CD4-positive, alpha-beta T cell treated with Interleukin-17A for 4 hours (primary cell): Measurements from ENCODE around the gene SRBD1.

Experiments
- DNase-seq: peaks from one replicate; pipeline ENCODE4 v3.0.0-alpha.2; 2020; ENCODE audit warnings: mixed read lengths

SRBD1 gene

DNA sequence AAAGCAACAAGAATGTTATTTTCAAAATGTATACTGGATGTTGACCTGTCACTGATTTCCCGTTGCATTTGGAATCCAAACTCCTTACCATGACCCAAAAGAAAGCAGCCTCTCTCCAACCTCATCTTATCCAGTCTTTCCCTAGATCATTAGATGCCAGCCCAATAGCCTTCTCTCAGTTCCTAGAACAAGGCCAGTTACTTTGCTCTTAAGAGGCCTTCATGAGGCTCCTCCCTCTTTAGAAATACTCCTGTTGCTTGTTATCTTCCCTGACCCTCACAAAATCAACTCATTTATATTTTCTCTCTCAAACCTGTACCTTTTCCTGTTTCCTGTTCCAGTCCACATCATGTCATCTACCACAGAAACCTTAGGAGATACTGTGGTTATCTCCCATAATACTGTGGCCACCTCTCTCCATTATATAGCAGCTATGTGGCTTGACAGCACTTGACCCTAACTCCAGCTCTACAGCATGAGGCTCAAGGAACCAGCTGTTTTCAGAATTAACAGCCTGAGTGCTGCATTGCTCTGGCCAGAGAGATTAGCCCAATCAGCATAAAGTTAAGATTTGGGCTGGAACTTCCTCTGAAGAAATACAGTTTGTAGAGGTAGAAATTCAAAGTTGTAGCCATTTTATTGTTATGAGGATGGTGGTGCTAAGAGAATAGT lies 22.8 kb downstream of the SRBD1 start:
- DNase-seq, result no peak

DNA sequence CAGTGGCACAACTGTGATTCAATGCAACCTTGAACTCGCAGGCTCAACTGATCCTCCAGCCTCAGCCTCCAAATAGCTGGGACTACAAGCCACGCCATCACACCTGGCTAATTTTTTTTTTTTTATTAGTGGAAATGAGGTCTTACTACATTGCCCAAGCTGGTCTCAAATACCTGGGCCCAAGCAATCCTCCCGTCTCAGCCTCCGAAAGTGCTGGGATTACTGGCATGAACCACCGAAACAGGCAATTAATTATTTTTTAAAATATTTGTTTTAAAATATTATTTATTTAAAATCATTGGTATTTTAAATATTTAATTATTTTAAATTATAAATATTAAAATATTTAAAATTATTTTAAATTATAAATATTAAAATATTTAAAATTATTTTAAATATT lies 24.5 kb downstream of the SRBD1 start:
- no peak for DNase-seq

DNA sequence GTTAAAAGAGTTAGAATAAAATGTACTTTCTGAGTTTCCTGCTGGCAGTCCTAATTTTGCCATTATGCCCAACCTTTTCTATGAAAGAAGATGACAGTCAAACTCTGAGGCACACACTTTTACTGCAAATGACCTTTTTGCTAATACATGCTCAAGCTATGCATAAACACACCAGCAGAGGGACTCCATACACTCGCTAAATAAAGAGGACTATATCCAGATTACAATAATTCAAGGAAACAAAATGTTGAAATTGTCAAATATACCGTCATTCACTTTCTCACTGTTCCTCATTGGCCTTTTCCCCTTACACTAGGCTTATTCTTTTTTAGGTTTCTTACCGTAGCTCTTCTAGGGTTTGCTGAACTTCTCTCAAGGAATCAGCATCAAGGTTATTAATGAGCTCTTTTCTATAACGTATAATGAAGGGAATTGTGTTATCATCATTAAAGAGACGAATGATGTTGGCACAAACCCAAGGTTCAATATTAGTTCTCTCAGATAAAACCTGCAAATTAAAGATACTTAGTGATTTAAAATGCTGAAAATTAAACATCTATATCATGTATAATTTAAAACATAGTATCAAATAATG lies 25.7 kb downstream of the SRBD1 start:
- no peak for DNase-seq

DNA sequence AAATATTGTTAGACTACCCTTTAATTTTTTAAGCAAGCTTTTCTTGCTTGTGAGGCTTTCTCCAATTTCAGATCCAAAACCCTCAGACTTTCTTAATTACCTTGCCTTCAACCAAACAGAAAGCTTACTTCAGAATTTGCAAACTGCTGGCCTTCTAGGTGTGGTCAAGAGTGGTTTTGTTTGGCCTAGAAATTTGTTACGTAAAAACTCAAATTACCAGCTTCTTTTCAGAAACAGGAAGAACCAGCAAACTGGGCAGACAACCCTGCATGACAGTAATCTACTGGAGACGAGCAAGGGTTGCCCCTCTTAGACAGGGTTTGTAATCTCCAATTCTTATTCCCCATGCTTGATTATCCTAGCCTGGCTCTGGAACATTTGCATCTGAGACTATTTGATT lies 27.1 kb downstream of the SRBD1 start:
- no peak for DNase-seq

DNA sequence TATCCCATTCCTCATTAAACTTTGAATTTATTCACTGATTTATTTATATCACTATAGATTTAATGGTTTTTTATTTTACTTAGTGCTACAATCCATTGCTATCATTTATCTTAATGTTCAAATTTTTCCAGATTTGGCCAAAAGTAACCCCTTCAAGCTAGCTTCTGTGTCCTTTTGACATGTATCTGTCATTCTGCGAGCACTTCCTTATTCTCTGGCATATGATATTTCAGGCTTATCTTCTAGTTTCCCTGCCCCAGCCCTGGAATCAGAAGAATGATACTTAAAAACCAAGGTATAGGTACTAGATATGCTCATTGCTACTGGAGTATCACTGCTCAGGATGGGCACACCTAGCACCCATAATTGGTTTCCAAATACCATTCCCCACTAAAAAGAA lies 28.5 kb downstream of the SRBD1 start:
- DNase-seq, result no peak

DNA sequence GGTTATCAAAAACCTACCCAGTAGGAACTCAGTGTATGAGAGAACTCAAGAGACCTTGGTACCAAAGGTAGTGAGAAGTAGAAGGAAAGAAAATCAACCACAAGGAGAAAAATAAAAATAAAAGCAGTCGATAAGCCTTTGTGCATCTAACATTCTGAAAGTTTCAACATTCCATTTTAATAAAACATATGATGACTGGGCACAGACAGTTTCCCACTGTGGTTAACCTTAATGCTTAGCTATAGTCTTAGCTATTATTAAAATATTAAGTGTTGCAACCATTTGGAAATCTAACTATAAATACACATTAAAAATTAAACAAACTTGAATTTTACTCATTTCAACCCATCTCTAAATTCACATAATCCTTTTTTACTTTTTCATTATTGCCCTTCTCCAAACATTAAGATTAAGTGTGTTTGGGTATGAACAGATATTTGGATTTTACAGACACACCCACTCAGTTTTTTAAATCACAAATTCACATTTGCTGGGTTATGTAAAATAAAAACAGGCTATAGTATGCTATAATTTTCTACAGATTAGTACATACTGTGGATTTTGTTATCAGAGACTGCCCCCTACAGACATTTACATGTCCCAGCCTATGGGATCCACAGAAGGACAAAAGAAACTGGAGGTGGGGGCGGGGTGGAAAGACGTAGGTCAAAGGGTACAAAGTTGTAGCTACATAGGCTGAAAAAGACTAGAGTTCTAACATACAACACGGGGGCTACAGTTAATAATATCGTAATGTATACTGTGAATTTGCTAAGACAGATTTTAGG lies 32.8 kb downstream of the SRBD1 start:
- peak; percentile 36 for DNase-seq

DNA sequence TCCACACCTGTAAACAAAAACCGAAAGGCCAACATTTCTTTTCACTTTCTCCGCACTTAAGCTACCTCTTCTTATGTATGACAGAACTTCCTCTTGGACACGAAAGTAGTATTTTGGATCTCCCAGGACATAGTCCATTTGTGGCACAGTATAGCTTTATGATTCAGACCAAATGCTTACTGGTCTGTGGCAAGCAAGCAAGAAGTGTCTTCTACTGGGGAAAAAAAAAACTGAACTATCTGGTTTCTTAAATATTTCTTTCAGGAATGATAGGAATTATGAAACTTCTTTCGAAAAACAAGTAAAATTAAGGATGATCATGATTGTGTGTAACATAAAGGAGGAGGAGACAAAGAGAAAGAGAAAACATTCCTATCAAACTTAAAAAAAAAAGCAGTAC lies 33.6 kb downstream of the SRBD1 start:
- no peak for DNase-seq

DNA sequence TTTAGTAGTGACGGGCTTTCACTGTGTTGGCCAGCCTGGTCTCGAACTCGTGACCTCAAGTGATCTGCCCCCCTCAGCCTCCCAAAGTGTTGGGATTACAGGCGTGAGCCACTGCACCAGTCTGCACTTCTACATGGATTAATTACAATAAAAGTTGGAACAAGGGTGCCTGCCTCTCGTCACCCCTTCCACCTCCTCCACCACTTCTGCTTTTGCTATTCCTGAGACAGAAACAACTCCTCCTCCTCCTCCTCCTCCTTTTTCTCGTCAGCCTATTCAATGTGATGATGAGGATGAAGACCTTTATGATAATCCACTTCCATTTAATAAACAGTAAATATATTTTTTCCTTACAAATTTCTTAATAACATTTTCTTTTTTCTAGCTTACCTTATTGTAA lies 35.2 kb downstream of the SRBD1 start:
- no peak for DNase-seq

DNA sequence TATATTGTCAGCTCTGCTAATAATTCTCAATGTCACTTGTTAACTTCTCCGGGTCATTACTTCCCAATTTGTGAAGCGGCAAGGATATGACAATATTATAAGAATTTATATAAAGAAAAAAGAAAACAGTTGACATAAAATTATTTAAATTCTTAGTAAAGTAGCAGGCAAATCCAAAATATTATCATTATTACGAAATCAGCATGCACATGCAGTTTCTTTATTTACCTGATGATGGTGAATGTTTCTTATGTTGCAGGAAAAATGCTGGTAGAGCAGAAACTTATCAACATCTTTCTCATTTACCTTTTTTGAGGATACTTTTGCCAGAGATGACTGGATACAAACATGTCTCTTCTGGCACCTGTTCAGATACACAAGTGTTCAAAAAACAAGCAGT lies 38.1 kb downstream of the SRBD1 start:
- DNase-seq, result no peak

DNA sequence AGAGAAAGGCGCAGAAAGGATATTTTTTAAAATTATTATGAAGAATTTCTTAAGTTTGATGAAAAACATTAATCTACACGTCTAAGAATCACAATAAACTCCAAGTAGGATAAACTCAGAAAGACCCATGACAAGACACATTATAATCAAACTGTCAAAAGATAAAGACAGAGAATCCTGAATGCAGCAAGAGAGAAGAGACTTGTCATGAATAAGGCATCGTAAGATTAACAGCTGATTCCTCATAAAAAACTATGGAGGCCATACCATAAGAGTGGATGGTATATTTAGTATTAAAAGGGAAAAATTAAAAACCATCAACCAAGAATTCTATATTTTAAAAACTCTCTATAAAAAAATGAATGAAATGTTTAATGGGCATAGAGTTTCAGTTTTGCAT lies 39.1 kb downstream of the SRBD1 start:
- no peak for DNase-seq

DNA sequence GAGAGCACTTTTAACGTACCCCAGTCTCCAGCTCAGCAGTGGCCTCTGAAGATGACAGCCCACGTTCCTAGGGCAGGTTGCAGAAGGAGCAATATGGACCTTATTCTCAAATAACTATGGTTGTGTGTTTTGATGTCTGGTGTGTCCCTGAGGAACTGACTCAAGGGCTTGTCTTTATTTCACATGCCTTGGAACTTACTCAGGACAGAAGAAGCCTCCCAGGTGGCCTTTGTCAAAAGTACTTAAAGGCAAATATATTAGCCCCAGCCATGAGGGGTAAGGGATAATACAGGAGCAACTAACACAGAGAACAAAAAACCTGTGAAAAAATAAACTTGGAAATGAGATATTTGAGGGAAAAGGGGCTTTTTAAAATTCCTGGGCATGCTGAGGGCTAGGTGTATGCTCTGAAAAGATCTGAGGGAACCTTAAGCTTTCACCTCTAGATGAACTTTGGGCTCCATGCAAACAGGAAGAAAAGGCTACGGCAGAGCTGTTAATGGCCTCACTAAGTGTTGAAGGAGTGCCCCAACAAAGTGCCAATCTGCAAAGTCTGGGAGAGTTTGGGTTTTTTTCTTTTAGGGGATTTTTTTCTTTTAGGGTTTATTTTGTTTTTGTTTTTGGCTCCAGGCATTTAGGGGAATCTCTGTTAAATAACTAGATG lies 40.3 kb downstream of the SRBD1 start:
- no peak for DNase-seq

DNA sequence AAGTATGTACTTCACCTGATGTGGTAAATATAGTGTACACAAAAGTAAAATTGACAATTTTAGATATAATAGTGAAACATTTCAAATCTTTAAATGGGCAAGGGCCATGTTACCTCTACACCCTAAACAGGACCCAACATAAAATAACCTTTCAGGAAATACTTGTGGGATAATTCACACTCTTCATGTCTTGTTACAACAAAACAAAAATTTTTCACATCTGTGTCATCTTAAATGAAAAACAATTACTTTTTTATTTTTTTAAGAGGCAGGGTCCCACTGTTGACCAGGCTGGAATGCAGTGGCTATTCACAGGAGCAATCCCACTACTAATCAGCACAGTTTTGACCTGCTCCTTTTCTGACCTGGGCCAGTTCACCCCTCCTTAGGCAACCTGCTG lies 42.1 kb downstream of the SRBD1 start:
- no peak for DNase-seq

DNA sequence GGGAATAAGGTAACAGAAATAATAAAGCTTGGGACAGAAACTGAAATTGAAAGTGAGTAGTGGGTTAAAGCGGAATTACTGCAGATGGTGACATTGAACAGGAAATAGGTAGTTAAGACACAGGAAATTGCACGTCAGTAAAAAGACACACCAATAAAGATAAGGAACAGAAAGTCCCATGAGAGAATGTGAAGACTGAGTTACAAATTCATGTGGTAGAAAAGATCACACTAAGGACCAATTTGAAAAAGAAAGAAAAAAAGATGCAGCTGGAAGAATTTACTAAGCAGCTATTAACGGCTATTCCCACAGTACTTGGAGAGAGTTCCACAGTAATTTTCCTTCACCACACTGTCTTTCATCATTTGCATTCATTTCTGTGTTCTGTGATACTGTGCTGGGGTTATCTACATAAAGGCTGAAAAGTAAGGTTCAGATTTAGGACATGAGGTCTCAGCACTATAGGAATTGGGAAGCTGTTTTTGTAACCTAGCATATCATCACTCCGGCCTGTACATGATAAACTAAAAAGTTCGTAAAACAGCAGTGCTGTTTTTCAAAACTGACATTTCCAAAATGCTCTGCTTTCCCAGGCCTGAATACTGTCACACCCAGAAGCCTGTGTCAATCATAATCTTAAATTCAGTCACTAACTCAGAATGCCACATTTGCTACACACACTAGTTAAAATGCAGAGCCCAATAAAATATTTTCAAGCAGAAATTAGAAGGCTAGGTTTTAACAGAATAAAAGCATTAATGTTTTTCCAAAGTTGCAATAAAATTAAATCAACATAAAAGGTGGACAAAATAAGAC lies 42.9 kb downstream of the SRBD1 start:
- no peak for DNase-seq

DNA sequence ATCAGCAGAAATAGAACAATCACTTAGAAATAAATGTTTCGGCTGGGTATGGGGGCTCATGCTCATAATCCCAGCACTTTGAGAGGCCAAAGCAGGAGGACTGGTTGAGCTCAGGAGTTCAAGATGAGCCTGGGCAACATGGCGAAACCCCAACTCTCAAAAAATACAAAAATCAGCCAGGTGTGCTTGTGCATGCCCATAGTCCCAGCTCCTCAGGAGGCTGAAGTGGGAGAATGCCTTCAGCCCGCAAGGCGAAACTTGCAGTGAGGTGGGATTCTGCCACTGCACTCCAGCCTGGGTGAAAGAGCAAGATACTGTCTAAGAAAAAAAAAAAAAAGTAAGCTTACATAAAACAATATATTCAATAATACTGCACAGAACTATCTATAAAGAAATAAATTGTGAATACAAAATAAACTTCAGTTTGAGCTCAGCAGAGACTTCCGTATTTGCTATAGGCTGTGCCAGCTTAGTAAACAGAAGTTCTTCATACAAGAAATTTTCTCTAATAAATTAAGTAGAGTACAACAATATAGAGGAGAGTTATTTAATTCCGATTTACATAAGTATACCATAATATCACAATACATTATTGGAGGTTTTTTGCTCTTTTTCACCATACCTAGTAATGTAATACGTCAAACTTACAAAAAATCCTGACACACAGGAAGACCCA lies 43.6 kb downstream of the SRBD1 start:
- DNase-seq, result no peak

DNA sequence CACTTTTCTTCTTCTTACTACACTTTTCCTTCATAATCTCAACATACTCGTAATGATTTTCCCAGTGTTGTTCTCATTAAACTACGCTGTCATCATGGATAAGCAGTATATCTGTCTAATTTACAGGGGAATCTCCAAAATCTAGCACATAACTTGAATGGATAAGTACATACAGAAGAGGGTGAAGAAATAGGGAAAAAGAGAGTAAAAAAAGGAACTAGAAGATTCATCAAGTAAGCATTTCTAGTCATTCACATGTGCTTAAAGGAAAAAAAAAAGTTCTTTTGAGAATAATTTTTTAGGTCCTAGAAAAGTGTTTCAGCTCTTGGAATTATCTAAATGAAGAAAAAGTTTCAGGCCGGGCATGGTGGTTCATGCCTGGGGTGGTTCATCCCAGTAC lies 51.6 kb downstream of the SRBD1 start:
- DNase-seq, result no peak

DNA sequence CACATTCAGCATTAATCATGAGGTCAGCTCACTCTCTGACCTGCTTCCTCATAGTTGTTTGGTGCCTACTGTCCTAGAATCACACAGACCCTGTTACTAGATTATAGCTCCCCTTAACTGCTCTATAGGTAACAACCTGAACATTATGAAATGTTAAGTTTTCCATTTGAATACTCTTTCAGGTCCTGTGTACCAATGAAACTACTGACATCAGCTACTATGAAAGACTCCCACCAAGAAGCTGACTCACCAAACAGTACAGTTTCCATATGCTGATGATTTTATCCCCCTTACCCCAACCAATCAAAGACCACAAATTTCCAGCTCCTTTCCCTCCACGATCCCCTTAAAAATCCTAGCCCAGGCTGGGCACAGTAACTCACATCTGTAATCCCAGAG lies 56.3 kb downstream of the SRBD1 start:
- no peak for DNase-seq

DNA sequence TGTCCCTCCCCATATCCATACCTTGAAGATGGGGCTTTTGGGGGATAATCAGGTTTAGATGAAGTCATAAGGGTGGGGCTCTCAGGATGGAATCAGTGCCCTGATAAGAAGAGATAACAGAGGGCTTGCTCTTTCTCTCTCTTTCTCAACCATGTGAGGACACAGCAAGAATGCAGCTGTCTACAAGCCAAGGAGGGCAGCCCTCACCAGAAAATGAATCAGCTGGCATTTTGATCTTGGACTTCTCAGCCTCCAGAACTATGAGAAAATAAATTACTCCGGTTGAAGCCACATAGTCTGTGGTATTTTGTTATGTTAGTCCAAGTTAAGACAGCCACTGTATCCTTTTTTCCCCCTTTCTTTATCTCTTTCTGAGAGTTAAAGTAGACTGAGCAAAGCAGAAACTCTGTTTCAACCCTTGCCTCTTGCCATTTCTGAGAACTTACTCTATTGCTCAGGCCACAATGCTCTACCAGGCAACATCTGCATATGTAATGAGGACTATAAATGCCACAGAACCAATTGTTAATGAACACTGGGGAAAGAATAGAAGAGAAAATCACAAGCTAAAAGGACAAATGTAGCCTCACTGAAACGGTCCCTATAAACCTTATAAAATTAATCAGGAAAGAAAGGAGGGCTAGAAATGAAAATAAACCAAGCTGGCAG lies 56.9 kb downstream of the SRBD1 start:
- no peak for DNase-seq

DNA sequence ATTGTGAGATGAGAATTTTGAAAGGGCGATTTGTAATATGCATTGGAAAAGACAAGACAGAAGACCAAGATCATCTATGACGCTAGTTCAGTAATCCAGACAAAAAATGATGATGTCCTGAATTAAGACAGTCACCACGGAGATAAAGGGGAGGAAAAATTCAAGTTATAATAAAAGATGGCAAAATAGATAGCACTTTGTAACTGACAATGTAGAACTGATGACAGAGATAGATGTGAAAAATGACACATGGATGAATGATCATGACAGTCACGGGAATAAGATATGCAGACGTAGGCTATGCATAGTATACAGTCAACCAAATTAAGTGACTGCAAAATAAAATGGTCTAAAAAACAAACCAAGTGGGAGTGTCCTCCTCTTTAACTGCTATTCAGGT lies 59.2 kb downstream of the SRBD1 start:
- DNase-seq, result no peak

DNA sequence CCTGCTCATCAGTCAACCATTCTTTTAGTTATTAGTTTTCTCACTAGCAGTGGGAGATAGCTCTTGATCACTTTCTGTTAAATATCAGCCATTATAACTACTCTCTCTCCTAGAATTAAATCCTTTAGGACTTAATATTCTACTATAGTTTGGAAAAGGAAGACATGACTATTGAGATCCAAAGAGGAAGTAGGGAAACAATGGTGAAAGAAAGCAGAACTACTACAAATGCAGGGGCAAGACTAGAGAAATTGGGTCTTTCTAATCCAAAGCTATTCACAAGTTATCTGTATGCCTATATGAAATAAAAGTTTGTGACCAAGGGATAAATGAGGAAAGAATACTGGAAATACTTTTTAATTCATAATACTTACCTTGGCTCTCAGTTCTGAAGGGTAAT lies 65.1 kb downstream of the SRBD1 start:
- DNase-seq, result no peak

DNA sequence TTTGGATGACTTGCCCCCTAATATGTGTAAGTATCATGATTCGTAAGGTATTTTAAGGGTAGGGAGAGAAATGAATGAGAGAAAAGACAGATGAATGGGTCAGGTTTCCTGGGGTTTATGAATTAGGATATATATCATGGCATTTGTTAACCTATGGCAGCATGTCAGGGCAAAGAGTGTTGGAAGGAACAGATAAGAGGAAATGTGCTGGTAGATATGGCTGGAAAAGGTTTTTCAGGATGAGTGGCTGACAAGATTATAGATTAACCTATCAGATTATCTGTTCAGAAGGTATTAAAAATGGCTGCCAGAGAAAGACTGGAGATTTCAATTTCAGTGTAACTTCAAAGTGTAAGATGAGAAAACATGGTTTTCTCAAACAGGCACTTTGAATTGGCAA lies 67.8 kb downstream of the SRBD1 start:
- no peak for DNase-seq

DNA sequence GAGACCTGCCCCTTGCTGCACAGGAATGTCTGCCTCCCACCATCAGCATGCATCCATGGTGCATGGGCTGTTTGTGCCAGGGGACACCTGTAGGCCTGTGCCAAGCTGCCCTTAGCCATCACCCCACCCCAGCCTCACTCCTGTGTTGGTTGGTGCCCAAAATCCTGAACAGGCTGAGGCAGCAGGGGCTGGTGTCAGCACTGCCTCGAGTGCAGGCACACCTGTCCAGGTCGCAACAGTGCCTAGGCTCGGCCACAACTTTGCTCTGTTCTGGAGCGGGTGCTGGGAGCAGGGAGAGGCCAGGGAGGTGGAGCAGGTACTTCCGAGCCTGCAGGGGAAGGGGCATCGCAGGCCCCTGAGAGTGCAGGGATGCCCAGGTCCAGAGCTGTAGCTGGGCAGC lies 69.1 kb downstream of the SRBD1 start:
- DNase-seq, result no peak

DNA sequence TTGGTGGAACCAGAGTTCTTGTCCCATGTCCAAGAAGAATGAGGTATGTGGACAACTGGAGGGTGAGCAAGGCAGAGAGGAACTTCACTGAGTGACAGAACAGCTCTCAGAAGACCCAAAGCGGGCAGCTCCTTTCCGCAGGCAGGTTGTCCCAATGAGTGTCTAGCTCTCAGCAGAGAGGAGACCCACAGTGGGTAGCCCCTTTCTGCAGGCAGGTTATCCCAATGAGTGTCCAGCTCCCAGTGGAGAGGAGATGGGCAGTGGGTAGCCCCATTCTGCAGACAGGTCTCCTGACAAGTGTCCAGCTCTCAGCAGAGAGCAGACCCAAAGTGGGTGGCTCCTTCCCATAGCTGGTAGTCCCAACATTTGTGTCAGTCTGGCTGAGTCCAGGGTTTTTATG lies 69.6 kb downstream of the SRBD1 start:
- DNase-seq, result no peak
